ENCODE data around the gene ACRV1.
A peak's percentile ranks its signal among the peaks of the same experiment; 100 is the strongest.

Gene ACRV1

DNA sequence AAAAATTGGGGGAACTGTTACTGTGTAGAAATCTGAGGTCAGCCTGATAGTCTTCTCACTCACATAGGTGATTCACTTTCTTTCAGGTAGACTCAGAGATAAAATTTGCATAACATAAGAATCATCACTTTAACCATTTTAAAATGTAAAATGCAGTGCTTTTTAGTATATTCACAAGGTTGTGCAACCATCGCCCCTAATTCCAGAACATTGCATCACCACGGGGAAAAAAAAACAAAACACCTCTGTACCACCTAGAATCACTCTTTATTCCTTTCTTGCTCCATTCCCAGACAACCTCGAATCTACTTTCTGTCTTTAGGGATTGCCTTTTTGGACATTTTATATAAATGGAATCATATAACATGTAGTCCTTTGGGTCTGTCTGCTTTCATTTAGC, 34.8 kb downstream of the ACRV1 start:
- DNase-seq, result no peak

DNA sequence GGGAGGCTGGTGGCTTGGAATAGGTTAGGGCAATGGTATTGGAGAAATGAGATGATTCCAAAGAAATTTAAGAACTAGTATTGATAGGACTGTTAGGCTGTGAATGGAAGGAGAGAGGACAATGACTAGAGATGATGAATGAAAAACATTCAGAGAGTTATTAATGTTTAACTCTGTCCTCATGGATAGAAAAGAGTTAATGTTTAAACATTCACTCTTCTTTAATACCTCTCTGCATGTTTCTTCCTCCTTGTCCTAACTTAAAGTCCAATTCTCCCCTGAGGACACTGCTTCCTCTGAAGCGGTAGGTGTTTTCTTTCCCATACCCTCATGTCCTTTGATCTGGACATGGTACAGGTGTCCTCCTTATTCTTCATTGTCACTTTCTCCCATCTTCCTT, 42.3 kb downstream of the ACRV1 start:
- DNase-seq, result no peak

DNA sequence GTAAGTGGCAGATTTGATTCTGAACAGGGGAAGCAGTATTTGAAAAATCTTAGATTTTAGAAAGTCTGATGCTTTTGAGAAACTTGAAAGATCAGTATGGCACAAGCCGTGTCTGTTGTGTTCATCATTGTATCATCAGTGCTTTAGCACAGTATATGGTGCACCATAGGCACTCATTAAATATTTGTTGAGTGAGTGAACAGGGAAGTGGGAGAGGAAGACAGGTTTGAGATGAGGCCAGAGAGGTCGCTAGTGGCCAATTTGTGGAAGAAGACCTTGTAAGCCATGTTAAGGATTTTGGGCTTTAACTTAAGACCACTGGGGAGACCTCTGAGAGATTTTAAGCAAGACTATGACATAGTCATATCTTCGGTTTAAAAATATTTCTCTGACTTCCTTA, 42.8 kb downstream of the ACRV1 start:
- DNase-seq, result no peak

DNA sequence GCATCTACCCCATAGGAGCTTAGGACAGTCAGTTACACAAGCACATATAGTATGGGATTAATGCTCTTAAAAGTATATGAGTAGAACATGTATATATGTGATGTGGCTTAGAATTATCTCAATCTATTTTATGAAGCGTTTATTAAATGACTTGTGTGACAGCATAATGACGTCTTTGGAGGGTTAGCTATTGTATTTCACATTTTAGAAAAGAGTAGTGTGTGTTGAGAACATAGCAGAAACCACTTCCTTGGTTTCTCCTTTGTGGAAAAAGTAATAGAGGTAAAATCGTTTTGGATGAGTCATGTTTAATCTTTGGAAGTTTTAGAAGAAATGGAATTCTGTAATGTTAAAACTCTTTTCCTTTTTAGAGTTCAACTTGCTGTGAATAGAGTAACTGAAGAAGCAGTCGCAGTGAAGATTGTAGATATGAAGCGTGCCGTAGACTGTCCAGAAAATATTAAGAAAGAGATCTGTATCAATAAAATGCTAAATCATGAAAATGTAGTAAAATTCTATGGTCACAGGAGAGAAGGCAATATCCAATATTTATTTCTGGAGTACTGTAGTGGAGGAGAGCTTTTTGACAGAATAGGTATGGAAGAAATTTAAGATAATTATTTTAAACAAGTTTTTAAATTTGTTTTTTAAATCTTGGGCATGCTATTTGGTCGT, 53.3 kb downstream of the ACRV1 start:
- no peak for DNase-seq

DNA sequence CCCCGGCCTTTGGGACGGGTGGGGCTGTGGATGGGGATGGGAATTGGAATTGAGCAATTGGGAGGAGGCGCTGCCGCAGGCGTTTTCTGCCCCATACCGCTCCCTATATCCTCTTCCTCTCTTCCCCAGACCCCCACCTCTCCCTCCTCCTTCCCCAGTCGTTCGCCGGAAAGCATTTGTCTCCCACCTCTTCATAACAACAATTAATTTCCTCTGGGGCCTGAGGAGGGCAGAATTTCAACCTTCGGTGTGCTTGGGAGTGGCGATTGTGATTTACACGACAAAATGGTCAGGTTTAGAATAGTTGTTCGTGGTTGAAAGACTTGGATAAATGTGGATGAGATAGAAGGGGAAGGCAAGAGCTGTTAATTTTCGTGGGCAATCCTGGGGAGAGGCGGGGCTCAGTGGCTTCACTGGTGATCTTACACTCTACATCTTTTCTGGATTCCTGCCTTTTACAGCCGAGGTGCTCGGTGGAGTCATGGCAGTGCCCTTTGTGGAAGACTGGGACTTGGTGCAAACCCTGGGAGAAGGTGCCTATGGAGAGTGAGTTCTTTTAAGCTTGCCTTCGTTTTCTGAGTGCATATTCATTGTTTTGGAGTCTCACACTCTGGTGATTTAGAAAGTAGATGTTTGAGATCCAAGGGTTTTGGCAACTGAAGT, 54.2 kb downstream of the ACRV1 start:
- peak; percentile 6 for DNase-seq

DNA sequence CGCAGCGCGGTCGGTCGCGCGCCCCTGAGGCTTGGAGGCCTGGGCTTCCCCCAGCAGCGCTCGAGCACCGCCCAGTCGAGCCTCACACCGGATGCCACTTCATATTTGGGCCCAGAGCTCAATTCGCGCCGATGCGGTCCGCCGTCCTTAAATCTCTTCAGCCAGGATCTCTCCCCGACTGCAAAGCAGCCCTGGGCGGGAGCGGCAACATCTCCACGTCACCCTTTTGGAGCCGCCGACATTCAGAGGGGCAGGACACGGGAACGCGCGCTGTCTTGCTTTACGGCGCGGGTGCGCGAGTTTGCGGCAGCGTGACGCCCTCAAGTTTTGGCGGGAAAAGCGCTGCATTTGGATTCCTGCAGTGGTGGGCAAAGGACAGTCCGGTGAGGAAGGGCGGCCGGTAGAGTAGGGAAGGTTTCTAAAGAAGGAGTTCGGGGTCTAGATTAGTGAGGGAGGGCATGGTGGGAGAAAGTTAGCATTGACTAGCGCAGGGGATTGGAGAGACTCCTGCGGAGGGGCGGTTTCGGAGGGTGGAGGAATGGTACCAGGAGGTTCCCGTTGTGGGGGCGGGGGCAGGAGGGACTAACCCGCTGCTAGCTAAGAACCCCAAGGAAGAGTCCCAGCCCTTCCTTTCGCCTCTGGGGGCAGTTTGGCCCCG, 54.9 kb downstream of the ACRV1 start:
- DNase-seq, result peak; percentile 77

DNA sequence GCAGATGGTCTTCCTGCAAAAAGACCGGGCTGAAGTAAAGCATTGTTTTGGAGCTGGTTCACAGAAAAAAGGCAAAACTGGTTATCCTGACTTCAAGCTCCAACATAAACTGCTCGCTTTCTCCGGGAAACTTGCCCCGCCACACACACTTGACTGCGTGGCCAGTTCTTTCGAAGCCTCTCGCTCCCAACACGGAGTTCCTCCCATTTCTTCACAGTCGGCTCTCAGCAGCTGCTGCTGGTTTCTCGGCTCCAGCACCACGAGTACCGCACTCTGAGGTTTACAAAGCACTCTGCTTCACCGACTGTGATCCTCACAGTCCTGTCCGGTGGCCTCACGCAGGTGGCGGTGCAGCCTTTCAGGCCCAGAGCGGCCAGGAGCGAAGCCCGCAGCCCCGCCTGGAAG, 55.4 kb downstream of the ACRV1 start:
- DNase-seq, result no peak

DNA sequence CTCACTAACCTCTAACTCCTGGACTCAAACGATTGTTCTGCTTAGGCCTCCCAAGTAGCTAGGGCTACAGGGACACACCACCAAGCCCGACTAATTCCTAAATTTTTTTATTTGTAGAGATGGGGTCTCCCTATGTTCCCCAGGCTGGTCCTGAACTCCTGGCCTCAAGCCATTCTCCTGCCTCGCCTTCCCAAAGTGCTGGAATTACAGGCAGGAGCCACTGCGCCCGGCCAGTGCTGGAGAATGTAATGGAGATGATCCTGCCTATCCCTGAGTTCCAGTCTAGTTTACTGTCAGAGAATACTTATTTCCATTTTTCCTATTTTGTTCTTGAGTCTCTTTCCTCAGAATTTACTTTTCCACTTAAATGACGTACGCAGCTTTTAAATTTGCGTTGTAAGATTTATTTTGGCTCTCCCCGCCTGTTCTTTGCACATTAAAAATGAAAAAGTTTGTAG, 55.9 kb downstream of the ACRV1 start, which contains the start of gene CHEK1:
Gene CHEK1 (plus strand): TSS at position 408 of the 458 bp plus-strand sequence. CDS start 1,606 bp downstream, outside the sequence.
- DNase-seq, result no peak

DNA sequence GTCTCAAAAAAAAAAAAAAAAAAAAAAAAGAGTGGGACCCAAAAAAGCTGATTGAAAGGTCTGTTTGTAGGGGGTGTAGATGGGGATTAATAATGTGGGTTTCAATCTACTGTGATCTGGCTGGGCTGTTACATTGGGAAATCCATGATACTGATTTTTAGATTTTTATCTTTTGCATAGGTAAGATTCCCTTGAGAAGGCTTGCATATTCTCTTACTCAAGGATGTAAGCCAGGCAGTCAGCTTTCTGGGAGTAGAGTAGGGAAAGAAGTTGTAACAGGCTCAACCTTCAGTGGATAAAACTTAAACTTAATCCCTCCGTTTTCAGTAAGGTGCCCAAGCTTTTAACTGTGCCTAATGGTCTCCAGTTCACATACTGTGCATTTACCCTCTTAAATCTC, 57.6 kb downstream of the ACRV1 start:
- no peak for DNase-seq

DNA sequence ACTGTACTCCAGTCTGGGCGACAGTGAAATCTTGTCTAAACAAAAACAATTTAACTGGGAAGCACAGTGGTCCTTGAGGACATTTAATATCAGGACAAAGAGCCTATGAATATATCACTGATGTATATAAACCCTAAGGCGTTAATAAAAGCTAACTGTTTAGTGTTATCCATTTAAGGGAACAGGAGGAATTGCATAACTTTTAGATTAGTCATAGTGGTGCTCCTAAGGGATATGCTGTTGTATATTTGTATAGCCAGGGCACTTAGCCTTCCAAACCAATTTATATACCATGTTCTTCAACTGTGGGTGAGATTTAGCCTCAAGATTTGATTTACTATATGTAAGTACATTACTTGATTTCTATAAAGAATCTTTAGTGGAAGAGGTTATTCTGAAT, 58.7 kb downstream of the ACRV1 start:
- no peak for DNase-seq

Measured in activated effector memory CD4-positive, alpha-beta T cell treated with Interleukin-2 at 50 U/mL for 16 hours (primary cell).